Keratinocyte (primary cell): ENCODE data around the gene PSME4. TPM values are rescaled to one million over a fixed set of nuclear protein-coding genes. Genes with fewer than 3 reads are reported as not detected.

ENCODE experiments used
- DNase-seq: peaks from one replicate; pipeline ENCODE4 v3.0.0-alpha.2; 2011; ENCODE audit warnings: low read depth, missing footprints, low spot score
- FAIRE-seq: peaks from 2 replicates; lab custom pipeline; 2011; peaks lifted over from hg19 to GRCh38; lab: Jason Lieb, UNC
- H2AFZ ChIP-seq: 2 replicates; pipeline ENCODE4 v1.6.0; 2012; ENCODE audit warnings: low read length, control low read depth, inconsistent platforms; ENCODE audit not compliant: control insufficient read depth
- H3K27ac ChIP-seq: 2 replicates; pipeline ENCODE4 v1.5.1; 2011; ENCODE audit warnings: low read length; ENCODE audit not compliant: control insufficient read depth, insufficient read depth
- H3K27me3 ChIP-seq: 3 replicates; pipeline ENCODE4 v1.6.0; 2011; ENCODE audit warnings: low read length; ENCODE audit not compliant: control insufficient read depth, insufficient read depth; ENCODE audit errors: extremely low read depth
- H3K36me3 ChIP-seq, 2 experiments: 2 replicates in 1 of 2; 3 replicates in 1 of 2; pipeline ENCODE4 v1.5.1; 2011; ENCODE audit warnings: low read length in 2 of 2, mild to moderate bottlenecking in 1 of 2; ENCODE audit not compliant: control insufficient read depth in 2 of 2, insufficient read depth in 2 of 2; ENCODE audit errors: extremely low read depth in 1 of 2
- H3K4me1 ChIP-seq: 3 replicates; pipeline ENCODE4 v1.5.1; 2011; ENCODE audit warnings: low read length; ENCODE audit not compliant: control insufficient read depth, insufficient read depth; ENCODE audit errors: extremely low read depth
- H3K4me2 ChIP-seq: 3 replicates; pipeline ENCODE4 v1.6.0; 2011; ENCODE audit warnings: low read depth, low read length; ENCODE audit not compliant: control insufficient read depth, insufficient read depth; ENCODE audit errors: extremely low read depth
- H3K4me3 ChIP-seq, 3 experiments: fragments of 200-600 bp in 1 of 3; sonication (generic) in 1 of 3; 2 replicates in 2 of 3; 3 replicates in 1 of 3; pipeline ENCODE4 v1.5.1; 2011 to 2016; ENCODE audit warnings: low read length in 3 of 3, mild to moderate bottlenecking in 3 of 3, control low read depth in 2 of 3, inconsistent platforms in 1 of 3, low read depth in 1 of 3, mixed read lengths in 1 of 3, mixed run types in 1 of 3, moderate library complexity in 1 of 3; ENCODE audit not compliant: control insufficient read depth in 2 of 3, insufficient read depth in 2 of 3; ENCODE audit errors: extremely low read depth in 1 of 3
- H3K79me2 ChIP-seq: 2 replicates; pipeline ENCODE4 v1.6.0; 2012; ENCODE audit warnings: low read length; ENCODE audit not compliant: control insufficient read depth, insufficient read depth
- H3K9ac ChIP-seq: 3 replicates; pipeline ENCODE4 v1.6.0; 2011; ENCODE audit warnings: low read length; ENCODE audit not compliant: control insufficient read depth, insufficient read depth; ENCODE audit errors: extremely low read depth
- H3K9me1 ChIP-seq: 3 replicates; pipeline ENCODE4 v1.6.0; 2011; ENCODE audit warnings: low read length; ENCODE audit not compliant: control insufficient read depth, insufficient read depth; ENCODE audit errors: extremely low read depth
- H3K9me3 ChIP-seq: 2 replicates; pipeline ENCODE4 v1.5.1; 2012; ENCODE audit warnings: low read depth, low read length; ENCODE audit not compliant: control insufficient read depth
- H4K20me1 ChIP-seq: 3 replicates; pipeline ENCODE4 v1.6.0; 2011; ENCODE audit warnings: low read length; ENCODE audit not compliant: control insufficient read depth, insufficient read depth; ENCODE audit errors: extremely low read depth
- CTCF ChIP-seq, 3 experiments: IDR thresholded peaks in 1 of 3; conservative IDR thresholded peaks in 1 of 3; optimal IDR thresholded peaks in 1 of 3; 2 replicates in 2 of 3; 3 replicates in 1 of 3; pipeline versions ENCODE3 to v1.5.1; 2011; ENCODE audit warnings: low read length in 3 of 3, mild to moderate bottlenecking in 3 of 3, moderate library complexity in 2 of 3, control low read depth in 1 of 3, inconsistent platforms in 1 of 3; ENCODE audit not compliant: insufficient read depth in 2 of 3; ENCODE audit errors: extremely low read depth in 1 of 3
- EZH2 ChIP-seq: IDR thresholded peaks from one replicate; pipeline ENCODE4 v1.6.1; 2012; ENCODE audit warnings: inconsistent platforms, mild to moderate bottlenecking, low read length, moderate library complexity
- dilution Hi-C: fragments of 300-500 bp; cut with MboI; formaldehyde crosslinking; loops from one replicate; pipeline ENCODE4 v1.7.0; 2020; ENCODE audit warnings: low sequenced_read_pairs; ENCODE audit not compliant: extremely low pct_ligation_motif_present
- polyA plus RNA-seq, 5 experiments: library from polyadenylated mRNA; depleted of rRNA in 3 of 5; stranded (reverse) in 3 of 5; stranded (forward) in 1 of 5; unstranded in 1 of 5; fragments of >200 nt; gene quantifications; 1 replicate in 1 of 5; 2 replicates in 3 of 5; 3 replicates in 1 of 5; pipeline versions ENCODE4 v1.2.1 to v1.2.3, GENCODE V29; 2011 to 2012; ENCODE audit warnings: missing spikeins in 2 of 5, low read depth in 1 of 5, low replicate concordance in 1 of 5

Gene PSME4
- polyA plus RNA-seq, 1 donor (not counting 4 experiments of a cell fraction or from before 2014, with no cell fraction given): 59.4 TPM

- DNase-seq (no peak), FAIRE-seq (no peak)
- no peak overlapping the region for H2AFZ ChIP-seq
- no peak overlapping the region for H3K4me3 ChIP-seq
- no peaks in the 10 kb centered on the region for H3K9me1 ChIP-seq
- no peaks in the 10 kb centered on the region for H3K79me2 ChIP-seq
- H4K20me1 ChIP-seq: no peaks in the 10 kb centered on the region
- H3K27me3 ChIP-seq: no peaks in the 10 kb centered on the region
- H3K9ac ChIP-seq: no peak overlapping the region
- no peak overlapping the region for H3K4me2 ChIP-seq
- peaks cover 0 to 6% of the 10 kb centered on the region in 2 experiments for H3K36me3 ChIP-seq
- H3K9me3 ChIP-seq: no peaks in the 10 kb centered on the region
- H3K27ac ChIP-seq: no peak overlapping the region
- TF ChIP-seq CTCF (optimal IDR thresholded peaks at IDR 0.05 in 1 of 3, IDR thresholded peaks at IDR 0.05 in 1 of 3, conservative IDR thresholded peaks at IDR 0.05 in 1 of 3; ENCODE audit: extremely low read depth in 1 of 3, insufficient read depth in 2 of 3, low read length in 3 of 3) (no peak), EZH2 (no peak)
- H3K4me1 ChIP-seq: no peaks in the 10 kb centered on the region
- dilution Hi-C loops: no loop called here
Measured at GRCh38 chr2:53820048-53820447, 150.7 kb downstream of the PSME4 start.

GRCh38 chr2:53819634-53820033 lies 151.2 kb downstream of the PSME4 start:
- no peak overlapping the region for H3K27ac ChIP-seq
- no peaks in the 10 kb centered on the region for H3K9me1 ChIP-seq
- no peak for FAIRE-seq
- H3K4me3 ChIP-seq: no peak overlapping the region
- H3K36me3 ChIP-seq: peaks cover 0 to 7% of the 10 kb centered on the region in 2 experiments
- dilution Hi-C loops: no loop called here
- H4K20me1 ChIP-seq: no peaks in the 10 kb centered on the region
- H3K4me1 ChIP-seq: no peaks in the 10 kb centered on the region
- no peaks in the 10 kb centered on the region for H3K9me3 ChIP-seq
- H2AFZ ChIP-seq: no peak overlapping the region
- no peak overlapping the region for H3K4me2 ChIP-seq
- H3K27me3 ChIP-seq: no peaks in the 10 kb centered on the region
- no peaks in the 10 kb centered on the region for H3K79me2 ChIP-seq
- no peak overlapping the region for H3K9ac ChIP-seq
- DNase-seq: no peak
- no peak for TF ChIP-seq CTCF (optimal IDR thresholded peaks at IDR 0.05 in 1 of 3, IDR thresholded peaks at IDR 0.05 in 1 of 3, conservative IDR thresholded peaks at IDR 0.05 in 1 of 3; ENCODE audit: extremely low read depth in 1 of 3, insufficient read depth in 2 of 3, low read length in 3 of 3)
- TF ChIP-seq EZH2: no peak
